Smooth muscle cell (in vitro differentiated cells): Measurements from ENCODE around the gene PAQR9. TPM values are rescaled to one million over a fixed set of nuclear protein-coding genes. Genes with fewer than 3 reads are reported as not detected.

Experiments used
- DNase-seq: peaks from one replicate; lab custom pipeline; 2025; ENCODE audit not compliant: unreplicated experiment; lab: John Stamatoyannopoulos, UW
- H2AFZ ChIP-seq: fragments of 200-600 bp; sonication (generic); 2 replicates; pipeline ENCODE4 v1.6.0; 2016; ENCODE audit warnings: antibody characterized with exemption, low read depth, mild to moderate bottlenecking
- H3F3A ChIP-seq: fragments of 200-600 bp; sonication (generic); 2 replicates; pipeline ENCODE4 v1.6.0; 2017; ENCODE audit warnings: antibody characterized with exemption, low read depth
- H3K27ac ChIP-seq: fragments of 200-600 bp; sonication (generic); 2 replicates; pipeline ENCODE4 v1.5.1; 2016; ENCODE audit warnings: low read depth, mild to moderate bottlenecking
- H3K27me3 ChIP-seq: fragments of 200-600 bp; sonication (generic); 2 replicates; pipeline ENCODE4 v1.6.1; 2016; ENCODE audit warnings: low read depth, mild to moderate bottlenecking
- H3K36me3 ChIP-seq: fragments of 200-600 bp; sonication (generic); 2 replicates; pipeline ENCODE4 v1.5.1; 2016; ENCODE audit warnings: low read depth
- H3K4me1 ChIP-seq: fragments of 200-600 bp; sonication (generic); 2 replicates; pipeline ENCODE4 v1.5.1; 2016; ENCODE audit warnings: low read depth
- H3K4me2 ChIP-seq: fragments of 200-600 bp; sonication (generic); 2 replicates; pipeline ENCODE4 v1.6.0; 2016; ENCODE audit warnings: mild to moderate bottlenecking
- H3K4me3 ChIP-seq: fragments of 200-600 bp; sonication (generic); 2 replicates; pipeline ENCODE4 v1.5.1; 2016; ENCODE audit warnings: mild to moderate bottlenecking
- H3K79me2 ChIP-seq: fragments of 200-600 bp; sonication (generic); 2 replicates; pipeline ENCODE4 v1.6.0; 2016; ENCODE audit warnings: low read depth, mild to moderate bottlenecking
- H3K9ac ChIP-seq: fragments of 200-600 bp; sonication (generic); 2 replicates; pipeline ENCODE4 v1.6.0; 2016; ENCODE audit warnings: low read depth
- H3K9me3 ChIP-seq: fragments of 200-600 bp; sonication (generic); replicated peaks from 2 replicates; pipeline ENCODE4 v1.5.1; 2016; ENCODE audit warnings: low read depth
- H4K20me1 ChIP-seq: fragments of 200-600 bp; sonication (generic); 2 replicates; pipeline ENCODE4 v1.6.0; 2016; ENCODE audit warnings: low read depth
- WGBS: methylation state at CpG from one replicate; pipeline ENCODE4 v1.1.7; 2016; ENCODE audit warnings: low lambda C conversion rate; 5-methylcytosine and 5-hydroxymethylcytosine counted together
- polyA plus RNA-seq: library from polyadenylated mRNA; unstranded; fragments of >200 nt; fragmentation: Nextera tagmentation; extraction: Ambion mirVana; gene quantifications from 2 replicates; pipeline ENCODE4 v1.2.1, GENCODE V29; 2016
- total RNA-seq: library from RNA; depleted of rRNA; stranded (reverse); fragments of >200 nt; gene quantifications from 2 replicates; pipeline ENCODE4 v1.2.3, GENCODE V29; 2014
- TF ChIP-seq, protein P1 (sequence below): fragments of 200-600 bp; sonication (generic); IDR thresholded peaks from 2 replicates; pipeline ENCODE4 v1.5.1; 2017; ENCODE audit warnings: borderline replicate concordance, mild to moderate bottlenecking, antibody characterized with exemption; ENCODE audit not compliant: insufficient read depth, poor library complexity, severe bottlenecking

Gene PAQR9
- total and polyA plus RNA-seq, 2 experiments from 2014 or later, result 0.13 to 1.0 TPM

DNA sequence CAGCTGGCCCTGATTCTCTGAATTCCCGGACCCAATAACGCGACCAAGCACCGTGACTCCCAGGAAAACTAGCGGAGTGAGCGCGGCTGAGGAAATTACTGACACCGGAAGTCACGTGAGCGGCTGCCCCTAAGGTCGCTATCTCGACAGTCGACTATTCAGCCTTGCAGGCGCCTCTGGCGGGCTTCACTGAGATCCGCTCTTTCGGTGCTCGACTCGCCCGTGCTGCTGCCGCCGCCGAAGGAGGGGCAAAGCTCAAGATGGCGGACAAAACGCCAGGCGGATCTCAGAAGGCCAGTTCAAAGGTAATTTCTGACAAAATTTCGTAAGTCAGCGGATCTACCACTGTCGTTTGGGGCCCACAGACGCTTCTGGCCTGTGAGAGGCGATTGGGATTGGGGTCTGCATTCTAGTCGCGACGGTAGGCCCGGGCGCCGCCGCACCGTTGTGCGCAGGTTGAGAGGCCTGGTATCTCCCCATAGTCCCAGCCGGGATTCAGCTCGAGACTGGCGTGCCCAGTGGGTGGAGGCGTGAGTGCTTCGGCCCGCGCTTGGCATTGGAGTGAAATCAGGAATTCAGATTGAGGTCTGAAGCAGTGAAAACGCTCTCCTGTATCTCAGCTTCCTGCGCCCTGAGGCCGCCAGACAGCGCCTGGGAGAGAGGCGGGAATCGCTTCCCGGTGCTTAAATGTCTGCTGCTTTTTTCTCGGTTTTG, 38.1 kb upstream of the PAQR9 start, which contains the start of gene U2SURP:
U2SURP (plus strand) TSS at position 202 of the 714 bp plus-strand sequence; CDS start at position 261, 59 bp downstream.
- TF ChIP-seq, protein P1, sequence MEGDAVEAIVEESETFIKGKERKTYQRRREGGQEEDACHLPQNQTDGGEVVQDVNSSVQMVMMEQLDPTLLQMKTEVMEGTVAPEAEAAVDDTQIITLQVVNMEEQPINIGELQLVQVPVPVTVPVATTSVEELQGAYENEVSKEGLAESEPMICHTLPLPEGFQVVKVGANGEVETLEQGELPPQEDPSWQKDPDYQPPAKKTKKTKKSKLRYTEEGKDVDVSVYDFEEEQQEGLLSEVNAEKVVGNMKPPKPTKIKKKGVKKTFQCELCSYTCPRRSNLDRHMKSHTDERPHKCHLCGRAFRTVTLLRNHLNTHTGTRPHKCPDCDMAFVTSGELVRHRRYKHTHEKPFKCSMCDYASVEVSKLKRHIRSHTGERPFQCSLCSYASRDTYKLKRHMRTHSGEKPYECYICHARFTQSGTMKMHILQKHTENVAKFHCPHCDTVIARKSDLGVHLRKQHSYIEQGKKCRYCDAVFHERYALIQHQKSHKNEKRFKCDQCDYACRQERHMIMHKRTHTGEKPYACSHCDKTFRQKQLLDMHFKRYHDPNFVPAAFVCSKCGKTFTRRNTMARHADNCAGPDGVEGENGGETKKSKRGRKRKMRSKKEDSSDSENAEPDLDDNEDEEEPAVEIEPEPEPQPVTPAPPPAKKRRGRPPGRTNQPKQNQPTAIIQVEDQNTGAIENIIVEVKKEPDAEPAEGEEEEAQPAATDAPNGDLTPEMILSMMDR, result no peak
- Histone ChIP-seq H3K4me3 (peak within 1 kb of the TSS; percentile 80), H3K4me2 (peak within 1 kb of the TSS; percentile 92), H4K20me1 (peaks cover 38% of the 10 kb centered on the region), H3K4me1 (peaks cover 12% of the 10 kb centered on the region), H3K27me3 (no peaks in the 10 kb centered on the region), H3F3A (peaks cover 6% of the 10 kb centered on the region), H3K9ac (peak within 1 kb of the TSS; percentile 94), H3K79me2 (peaks cover 50% of the 10 kb centered on the region), H3K9me3 (no peaks in the 10 kb centered on the region), H3K27ac (peak within 1 kb of the TSS; percentile 95), H3K36me3 (no peaks in the 10 kb centered on the region), H2AFZ (peak within 1 kb of the TSS; percentile 92)
- peak; percentile 73 for DNase-seq
- WGBS, result under 1% methylated on average over 53 of the region's 55 CpGs

DNA sequence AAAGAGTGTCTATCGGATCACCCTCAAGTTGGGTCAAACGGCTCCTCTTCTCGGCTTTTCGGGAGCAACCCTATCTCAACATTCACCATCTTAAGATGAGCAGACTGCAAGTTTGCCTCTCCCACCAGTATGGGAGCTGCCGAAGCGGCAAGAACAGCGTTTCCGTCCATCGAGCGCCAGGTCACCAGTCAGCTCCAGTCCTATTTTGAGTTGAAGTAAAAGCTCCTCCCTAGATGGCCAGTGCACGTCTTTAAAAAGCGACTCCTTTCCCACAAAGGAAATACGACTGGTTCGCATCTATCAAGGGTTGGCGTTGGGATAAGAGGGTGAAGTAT, 37.5 kb upstream of the PAQR9 start:
- Histone ChIP-seq H3K9ac (peak overlapping the region; percentile 94), H3K79me2 (peaks cover 45% of the 10 kb centered on the region), H3K4me3 (peak overlapping the region; percentile 80), H3K4me1 (peaks cover 12% of the 10 kb centered on the region), H3F3A (peaks cover 6% of the 10 kb centered on the region), H2AFZ (peak overlapping the region; percentile 92), H3K4me2 (peak overlapping the region; percentile 92), H3K27me3 (no peaks in the 10 kb centered on the region), H3K9me3 (no peaks in the 10 kb centered on the region), H3K27ac (peak overlapping the region; percentile 95), H4K20me1 (peaks cover 33% of the 10 kb centered on the region), H3K36me3 (no peaks in the 10 kb centered on the region)
- no peak for DNase-seq
- TF ChIP-seq, protein P1, result no peak
- WGBS, result 2% methylated on average over 15 of the region's 15 CpGs

DNA sequence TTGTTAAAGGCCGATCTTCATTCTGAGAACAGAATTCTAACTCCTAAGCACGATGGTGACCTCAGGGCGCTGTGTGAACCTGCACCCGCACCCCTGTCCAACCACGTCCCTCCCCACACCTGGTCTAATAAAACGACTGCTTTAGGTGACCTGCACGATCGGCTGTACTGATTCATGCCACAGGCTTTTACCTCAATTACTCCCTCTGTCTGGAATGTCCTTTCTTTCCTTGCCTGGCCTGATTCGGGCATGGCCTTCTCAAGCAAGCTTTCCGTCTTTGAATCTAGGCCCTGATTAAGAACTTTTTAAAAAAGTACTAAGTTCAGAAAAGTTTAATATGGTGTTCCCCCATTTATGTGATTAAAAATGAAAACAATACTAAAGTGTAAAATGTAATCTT, 37.1 kb upstream of the PAQR9 start:
- Histone ChIP-seq H4K20me1 (peaks cover 28% of the 10 kb centered on the region), H3K4me2 (peak overlapping the region; percentile 92)
- no peak for DNase-seq

More for the DNA sequence above, 37.1 kb upstream of the PAQR9 start:
- peak overlapping the region; percentile 92 for H2AFZ ChIP-seq
- peaks cover 12% of the 10 kb centered on the region for H3K4me1 ChIP-seq
- H3K27me3 ChIP-seq, result no peaks in the 10 kb centered on the region
- peaks cover 40% of the 10 kb centered on the region for H3K79me2 ChIP-seq
- H3K36me3 ChIP-seq, result no peaks in the 10 kb centered on the region
- peaks cover 6% of the 10 kb centered on the region for H3F3A ChIP-seq
- H3K9me3 ChIP-seq, result no peaks in the 10 kb centered on the region
- WGBS, result 9% methylated on average over 10 of the region's 10 CpGs
- peak overlapping the region; percentile 80 for H3K4me3 ChIP-seq
- H3K9ac ChIP-seq, result peak overlapping the region; percentile 94
- peak overlapping the region; percentile 95 for H3K27ac ChIP-seq
- TF ChIP-seq, protein P1, result no peak
